Measurements from ENCODE around the gene LAMB3. TPM values are rescaled to one million over a fixed set of nuclear protein-coding genes. Genes with fewer than 3 reads are reported as not detected.

Gene LAMB3
- total RNA-seq, 1 experiment from 2014 or later, result 70.2 TPM

DNA sequence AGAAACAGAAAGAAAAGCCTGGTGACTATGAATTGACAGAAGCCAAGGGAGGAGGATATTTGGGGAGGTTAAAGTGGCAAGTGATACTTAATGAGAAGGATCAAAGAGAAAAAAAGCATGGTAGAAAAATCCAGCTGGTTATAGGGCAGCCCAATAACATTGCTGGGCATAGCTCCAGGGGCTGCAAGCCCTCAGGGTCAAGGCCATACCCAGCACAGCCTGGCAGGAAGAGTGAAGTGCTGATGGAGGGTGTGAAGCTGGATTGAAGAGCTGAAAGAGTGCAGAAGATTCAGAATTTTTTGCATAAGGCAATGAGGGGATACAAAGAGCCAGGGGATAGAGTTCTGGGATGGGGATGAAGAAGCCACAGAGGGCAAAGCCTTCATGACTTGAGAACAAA lies 44.4 kb upstream of the LAMB3 start:
- ChIA-PET CTCF (no interaction called here), POLR2A (no interaction called here), RAD21 (ENCODE audit: low non-redundant PET in 1 of 2, low total read pairs in 2 of 2, uncharacterized antibody in 2 of 2, unreplicated experiment in 2 of 2) (no interaction called here)
- Histone ChIP-seq H3K9me2 (ENCODE audit: insufficient read depth) (no peaks in the 10 kb centered on the region), H3K27ac (ENCODE audit: low read depth, low read length) (no peak overlapping the region), H2AFZ (ENCODE audit: low read depth, low read length, poor library complexity, severe bottlenecking) (no peak overlapping the region), H3K27me3 (ENCODE audit: insufficient read depth, low read length) (peaks cover 16% of the 10 kb centered on the region; the same call in 1 of the 2 replicates), H3K79me2 (ENCODE audit: insufficient read depth, low read length) (no peaks in the 10 kb centered on the region), H3K36me3 (ENCODE audit: control insufficient read depth in 1 of 2, insufficient read depth in 2 of 2, low read length in 2 of 2) (no peaks in the 10 kb centered on the region), H3K4me2 (ENCODE audit: low read length) (no peak overlapping the region), H3K9me3 (ENCODE audit: control insufficient read depth in 1 of 2, insufficient read depth in 1 of 2, low read depth in 1 of 2, low read length in 2 of 2) (no peaks in the 10 kb centered on the region), H4K20me1 (ENCODE audit: insufficient read depth) (no peaks in the 10 kb centered on the region), H3K9ac (ENCODE audit: low read length) (no peak overlapping the region), H3K4me3 (replicated peaks in 1 of 2; ENCODE audit: low read depth in 1 of 2, low read length in 2 of 2) (no peak overlapping the region), H3K4me1 (ENCODE audit: control insufficient read depth in 1 of 2, insufficient read depth in 2 of 2, low read length in 2 of 2) (peaks cover 3 to 9% of the 10 kb centered on the region in 2 experiments; a peak in 3 of 4 replicates)
- DNase-seq (ENCODE audit: low read depth, low spot score), result no peak
- intact Hi-C loops (cut with micrococcal nuclease), result no loop called here
- no peak for ATAC-seq
- TF ChIP-seq EZH2phosphoT487 (IDR thresholded peaks at IDR 0.05; ENCODE audit: borderline replicate concordance) (no peak), ZFX (IDR thresholded peaks at IDR 0.05) (no peak), POLR2A (IDR thresholded peaks at IDR 0.05; ENCODE audit: borderline replicate concordance, extremely low read depth, insufficient read depth, insufficient read length) (no peak), POLR2AphosphoS5 (IDR thresholded peaks at IDR 0.05; ENCODE audit: low read depth, low read length) (no peak), ZNF274 (IDR thresholded peaks at IDR 0.05; ENCODE audit: low read depth, low read length) (no peak), FOSL1 (IDR thresholded peaks at IDR 0.05; ENCODE audit: low read depth) (no peak)
- TF ChIP-seq, protein P1, sequence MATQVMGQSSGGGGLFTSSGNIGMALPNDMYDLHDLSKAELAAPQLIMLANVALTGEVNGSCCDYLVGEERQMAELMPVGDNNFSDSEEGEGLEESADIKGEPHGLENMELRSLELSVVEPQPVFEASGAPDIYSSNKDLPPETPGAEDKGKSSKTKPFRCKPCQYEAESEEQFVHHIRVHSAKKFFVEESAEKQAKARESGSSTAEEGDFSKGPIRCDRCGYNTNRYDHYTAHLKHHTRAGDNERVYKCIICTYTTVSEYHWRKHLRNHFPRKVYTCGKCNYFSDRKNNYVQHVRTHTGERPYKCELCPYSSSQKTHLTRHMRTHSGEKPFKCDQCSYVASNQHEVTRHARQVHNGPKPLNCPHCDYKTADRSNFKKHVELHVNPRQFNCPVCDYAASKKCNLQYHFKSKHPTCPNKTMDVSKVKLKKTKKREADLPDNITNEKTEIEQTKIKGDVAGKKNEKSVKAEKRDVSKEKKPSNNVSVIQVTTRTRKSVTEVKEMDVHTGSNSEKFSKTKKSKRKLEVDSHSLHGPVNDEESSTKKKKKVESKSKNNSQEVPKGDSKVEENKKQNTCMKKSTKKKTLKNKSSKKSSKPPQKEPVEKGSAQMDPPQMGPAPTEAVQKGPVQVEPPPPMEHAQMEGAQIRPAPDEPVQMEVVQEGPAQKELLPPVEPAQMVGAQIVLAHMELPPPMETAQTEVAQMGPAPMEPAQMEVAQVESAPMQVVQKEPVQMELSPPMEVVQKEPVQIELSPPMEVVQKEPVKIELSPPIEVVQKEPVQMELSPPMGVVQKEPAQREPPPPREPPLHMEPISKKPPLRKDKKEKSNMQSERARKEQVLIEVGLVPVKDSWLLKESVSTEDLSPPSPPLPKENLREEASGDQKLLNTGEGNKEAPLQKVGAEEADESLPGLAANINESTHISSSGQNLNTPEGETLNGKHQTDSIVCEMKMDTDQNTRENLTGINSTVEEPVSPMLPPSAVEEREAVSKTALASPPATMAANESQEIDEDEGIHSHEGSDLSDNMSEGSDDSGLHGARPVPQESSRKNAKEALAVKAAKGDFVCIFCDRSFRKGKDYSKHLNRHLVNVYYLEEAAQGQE (IDR thresholded peaks at IDR 0.05; ENCODE audit: low read depth), result no peak
- TF ChIP-seq, protein P2, sequence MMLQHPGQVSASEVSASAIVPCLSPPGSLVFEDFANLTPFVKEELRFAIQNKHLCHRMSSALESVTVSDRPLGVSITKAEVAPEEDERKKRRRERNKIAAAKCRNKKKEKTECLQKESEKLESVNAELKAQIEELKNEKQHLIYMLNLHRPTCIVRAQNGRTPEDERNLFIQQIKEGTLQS (IDR thresholded peaks at IDR 0.05), result no peak
- TF ChIP-seq, protein P3, sequence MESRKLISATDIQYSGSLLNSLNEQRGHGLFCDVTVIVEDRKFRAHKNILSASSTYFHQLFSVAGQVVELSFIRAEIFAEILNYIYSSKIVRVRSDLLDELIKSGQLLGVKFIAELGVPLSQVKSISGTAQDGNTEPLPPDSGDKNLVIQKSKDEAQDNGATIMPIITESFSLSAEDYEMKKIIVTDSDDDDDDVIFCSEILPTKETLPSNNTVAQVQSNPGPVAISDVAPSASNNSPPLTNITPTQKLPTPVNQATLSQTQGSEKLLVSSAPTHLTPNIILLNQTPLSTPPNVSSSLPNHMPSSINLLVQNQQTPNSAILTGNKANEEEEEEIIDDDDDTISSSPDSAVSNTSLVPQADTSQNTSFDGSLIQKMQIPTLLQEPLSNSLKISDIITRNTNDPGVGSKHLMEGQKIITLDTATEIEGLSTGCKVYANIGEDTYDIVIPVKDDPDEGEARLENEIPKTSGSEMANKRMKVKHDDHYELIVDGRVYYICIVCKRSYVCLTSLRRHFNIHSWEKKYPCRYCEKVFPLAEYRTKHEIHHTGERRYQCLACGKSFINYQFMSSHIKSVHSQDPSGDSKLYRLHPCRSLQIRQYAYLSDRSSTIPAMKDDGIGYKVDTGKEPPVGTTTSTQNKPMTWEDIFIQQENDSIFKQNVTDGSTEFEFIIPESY (IDR thresholded peaks at IDR 0.05; ENCODE audit: extremely low read depth, insufficient replicate concordance, low read length), result no peak
- BruUV-seq (replicated peaks), result no TSS peak
